K562 (cell line): Measurements from ENCODE around the gene PHPT1. TPM values are rescaled to one million over a fixed set of nuclear protein-coding genes. Genes with fewer than 3 reads are reported as not detected.

ENCODE experiments used
- ATAC-seq: fragments of 200-7000 bp; cut with Tn5 transposase; 3 replicates; pipeline ENCODE4 v1.9.1; 2020; ENCODE audit warnings: moderate library complexity
- BruUV-seq: library from RNA; stranded (reverse); fragments of 400-500 nt; replicated peaks from 2 replicates; lab custom pipeline; 2021; lab: Mats Ljungman, UMichigan
- CTCF ChIA-PET: fragments of 300-600 bp; formaldehyde crosslinking; extraction: SDS; loops from one replicate; lab custom pipeline; 2021; ENCODE audit warnings: low intra/inter-chr PET ratio; lab: Yijun Ruan, JAX
- POLR2A ChIA-PET: fragments of 300-600, 350-650 bp; sonication (Branson Sonifier 250); formaldehyde crosslinking; extraction: SDS; loops from one replicate; lab custom pipeline; 2021; ENCODE audit warnings: antibody characterized with exemption, inconsistent platforms; lab: Yijun Ruan, JAX
- DNase-seq, 4 experiments: peaks; one replicate each; pipeline versions ENCODE4 v3.0.0 to v3.0.0-alpha.2; 2011 to 2018; ENCODE audit warnings: low spot score in 3 of 4, mixed read lengths in 3 of 4; ENCODE audit errors: extremely low read depth in 1 of 4
- FAIRE-seq: peaks from 2 replicates; lab custom pipeline; 2011; peaks lifted over from hg19 to GRCh38; lab: Jason Lieb, UNC
- H2AFZ ChIP-seq: 2 replicates; pipeline ENCODE4 v1.6.0; 2011; ENCODE audit warnings: low read depth, low read length, control low read depth, inconsistent platforms
- H3K27ac ChIP-seq: fragments of 200-600 bp; 3 replicates; pipeline ENCODE4 v1.8.0; 2011; ENCODE audit warnings: low read depth, mild to moderate bottlenecking, control low read depth, inconsistent platforms, low read length, moderate library complexity, mixed read lengths; ENCODE audit errors: extremely low read depth
- H3K27me3 ChIP-seq, 2 experiments: fragments of 300-600 bp in 1 of 2; 2 replicates in 1 of 2; 3 replicates in 1 of 2; pipeline versions ENCODE4 v1.6.0 to v1.8.0; 2011; ENCODE audit warnings: inconsistent platforms in 2 of 2, low read length in 2 of 2, mild to moderate bottlenecking in 1 of 2, mixed read lengths in 1 of 2, moderate library complexity in 1 of 2; ENCODE audit not compliant: control insufficient read depth in 2 of 2, insufficient read depth in 2 of 2
- H3K36me3 ChIP-seq: fragments of 300-600 bp; 3 replicates; pipeline ENCODE4 v1.8.0; 2011; ENCODE audit warnings: mild to moderate bottlenecking, low read length, inconsistent platforms; ENCODE audit not compliant: control insufficient read depth, insufficient read depth
- H3K4me1 ChIP-seq, 2 experiments: fragments of 200-600 bp in 1 of 2; replicated peaks in 1 of 2; 2 replicates in 1 of 2; 3 replicates in 1 of 2; pipeline versions ENCODE4 v1.5.1 to v1.8.0; 2011; ENCODE audit warnings: inconsistent platforms in 2 of 2, low read length in 2 of 2, mild to moderate bottlenecking in 1 of 2, mixed read lengths in 1 of 2, moderate library complexity in 1 of 2; ENCODE audit not compliant: control insufficient read depth in 2 of 2, insufficient read depth in 2 of 2
- H3K4me2 ChIP-seq: 2 replicates; pipeline ENCODE4 v1.6.1; 2011; ENCODE audit warnings: low read length, control low read depth, inconsistent platforms, mixed read lengths; ENCODE audit not compliant: insufficient read depth
- H3K4me3 ChIP-seq: fragments of 200-600 bp; sonication (generic), shearing (Covaris generic); 2 replicates; pipeline ENCODE4 v1.5.1; 2016; ENCODE audit warnings: control low read depth, inconsistent platforms
- H3K79me2 ChIP-seq: fragments of 200-600 bp; 3 replicates; pipeline ENCODE4 v1.8.0; 2011; ENCODE audit warnings: low read length, inconsistent platforms; ENCODE audit not compliant: control insufficient read depth, insufficient read depth
- H3K9ac ChIP-seq, 2 experiments: 2 replicates each; pipeline versions ENCODE4 v1.6.0 to v1.6.1; 2011; ENCODE audit warnings: low read depth in 2 of 2, low read length in 2 of 2, control low read depth in 1 of 2, inconsistent platforms in 1 of 2, mild to moderate bottlenecking in 1 of 2, mixed read lengths in 1 of 2; ENCODE audit not compliant: insufficient read depth in 1 of 2
- H3K9me1 ChIP-seq: one replicate; pipeline ENCODE4 v1.6.0; 2011; ENCODE audit warnings: inconsistent platforms, mild to moderate bottlenecking, low read length, moderate library complexity; ENCODE audit not compliant: control insufficient read depth, insufficient read depth
- H3K9me3 ChIP-seq: replicated peaks from 2 replicates; pipeline ENCODE4 v1.5.1; 2011; ENCODE audit warnings: low read depth, low read length, inconsistent platforms; ENCODE audit not compliant: control insufficient read depth, insufficient read depth
- H4K20me1 ChIP-seq: replicated peaks from 2 replicates; pipeline ENCODE4 v1.6.1; 2011; ENCODE audit warnings: low read length, inconsistent platforms, mixed read lengths; ENCODE audit not compliant: control insufficient read depth, insufficient read depth
- DACH1 ChIP-seq: fragments of 450-650 bp; IDR thresholded peaks from 2 replicates; pipeline ENCODE4 v1.6.1; 2018; ENCODE audit not compliant: partially characterized antibody
- DIDO1 ChIP-seq: fragments of 450-650 bp; IDR thresholded peaks from 2 replicates; pipeline ENCODE4 v1.6.1; 2016; ENCODE audit warnings: low read depth, missing biosample characterization, missing genetic modification characterization
- ERF ChIP-seq: fragments of 450-650 bp; formaldehyde crosslinking; IDR thresholded peaks from 2 replicates; pipeline ENCODE4 v1.4.0; 2020; ENCODE audit warnings: mild to moderate bottlenecking, mixed read lengths
- GABPB2 ChIP-seq: fragments of 250-450 bp; sonication (Bioruptor Pico); conservative IDR thresholded peaks from 2 replicates; pipeline ENCODE4 v1.5.1; 2021; ENCODE audit warnings: mild to moderate bottlenecking
- ILF3 ChIP-seq: fragments of 450-650 bp; IDR thresholded peaks from 2 replicates; pipeline ENCODE4 v1.6.1; 2018; ENCODE audit warnings: antibody characterized with exemption, mild to moderate bottlenecking, moderate library complexity, borderline replicate concordance
- MAX ChIP-seq: sonication (generic); formaldehyde crosslinking; IDR thresholded peaks from 2 replicates; pipeline ENCODE4 v1.9.0; 2022; ENCODE audit warnings: mild to moderate bottlenecking, missing genetic modification reagents
- SRF ChIP-seq, 2 experiments: fragments of 250-450, 450-650 bp in 1 of 2; sonication (Bioruptor Pico) in 1 of 2; sonication (generic) in 1 of 2; formaldehyde crosslinking; IDR thresholded peaks; 2 replicates each; pipeline versions ENCODE4 v1.5.0 to v1.5.1; 2020 to 2022; ENCODE audit warnings: mild to moderate bottlenecking in 1 of 2, missing genetic modification reagents in 1 of 2
- ZNF124 ChIP-seq: sonication (generic); formaldehyde crosslinking; IDR thresholded peaks from 2 replicates; pipeline ENCODE4 v1.8.1; 2022; ENCODE audit warnings: missing genetic modification reagents
- ZNF232 ChIP-seq: sonication (generic); formaldehyde crosslinking; IDR thresholded peaks from 2 replicates; pipeline ENCODE4 v1.8.0; 2022; ENCODE audit warnings: mild to moderate bottlenecking, missing genetic modification reagents
- ZNF436 ChIP-seq: fragments of 250-450, 450-650 bp; sonication (Bioruptor Pico); formaldehyde crosslinking; IDR thresholded peaks from 2 replicates; pipeline ENCODE4 v1.7.0; 2020; ENCODE audit warnings: mild to moderate bottlenecking
- ZNF518B ChIP-seq: fragments of 250-450 bp; sonication (Bioruptor Pico); IDR thresholded peaks from 2 replicates; pipeline ENCODE4 v1.5.0; 2021; ENCODE audit warnings: mild to moderate bottlenecking, moderate library complexity
- ZNF766 ChIP-seq: fragments of 200-800 bp; sonication (Bioruptor generic); conservative IDR thresholded peaks from 2 replicates; pipeline ENCODE4 v1.6.1; 2016; ENCODE audit warnings: missing genetic modification characterization, missing compliant biosample characterization
- ZSCAN32 ChIP-seq: fragments of 450-650 bp; formaldehyde crosslinking; IDR thresholded peaks from 2 replicates; pipeline ENCODE4 v1.4.0; 2020; ENCODE audit warnings: mild to moderate bottlenecking, moderate library complexity
- WGBS: fragments of 100-300 bp; shearing (Covaris generic); methylation state at CpG from one replicate; pipeline ENCODE4 v1.1.6; 2016; ENCODE audit warnings: low coverage, mixed read lengths; ENCODE audit not compliant: insufficient coverage; ENCODE audit errors: missing lambda C conversion rate; 5-methylcytosine and 5-hydroxymethylcytosine counted together
- in situ Hi-C: fragments of 300-500 bp; cut with MboI; formaldehyde crosslinking; loops from 4 replicates; pipeline ENCODE4 v1.15.0; 2018; ENCODE audit warnings: inconsistent platforms, mixed read lengths
- intact Hi-C: fragments of 100-400 bp; cut with micrococcal nuclease; formaldehyde crosslinking; loops from 2 replicates; pipeline ENCODE4 v1.14.2; 2022
- polyA plus RNA-seq, 8 experiments: library from polyadenylated mRNA; depleted of rRNA in 4 of 8; stranded (reverse) in 5 of 8; unstranded in 3 of 8; fragments of >200 nt; fragmentation: Nextera tagmentation in 2 of 8; fragmentation: Illumina TruSeq in 1 of 8; extraction: Ambion mirVana in 2 of 8; extraction: Trizol in 1 of 8; gene quantifications; 2 replicates each; pipeline versions ENCODE4 v1.2.1 to v1.2.3, GENCODE V29; 2011 to 2014; ENCODE audit warnings: inconsistent platforms in 1 of 8, missing spikeins in 1 of 8
- total RNA-seq, 7 experiments: library from RNA; depleted of rRNA in 6 of 7; stranded (reverse); fragments of >200 nt in 6 of 7; fragmentation: Illumina TruSeq in 2 of 7; extraction: Trizol in 2 of 7; gene quantifications; 2 replicates each; pipeline versions ENCODE4 v1.2.1 to v1.2.3, GENCODE V29; 2011 to 2021; ENCODE audit warnings: low replicate concordance in 1 of 7
- TF ChIP-seq, protein P1 (sequence below): sonication (generic); formaldehyde crosslinking; IDR thresholded peaks from 2 replicates; pipeline ENCODE4 v1.4.0; 2020; ENCODE audit warnings: mild to moderate bottlenecking, missing genetic modification reagents
- TF ChIP-seq, protein P2 (sequence below): fragments of 450-650 bp; IDR thresholded peaks from 2 replicates; pipeline ENCODE4 v1.6.1; 2016

Gene PHPT1
- total and polyA plus RNA-seq, 9 of the 15 experiments (the other 6 are each of a cell fraction or from before 2014, with no cell fraction given): 20.9 to 166 (median 129) TPM

- H2AFZ ChIP-seq: no peak overlapping the region
- CTCF ChIA-PET: no interaction called here
- TF ChIP-seq, protein P1, sequence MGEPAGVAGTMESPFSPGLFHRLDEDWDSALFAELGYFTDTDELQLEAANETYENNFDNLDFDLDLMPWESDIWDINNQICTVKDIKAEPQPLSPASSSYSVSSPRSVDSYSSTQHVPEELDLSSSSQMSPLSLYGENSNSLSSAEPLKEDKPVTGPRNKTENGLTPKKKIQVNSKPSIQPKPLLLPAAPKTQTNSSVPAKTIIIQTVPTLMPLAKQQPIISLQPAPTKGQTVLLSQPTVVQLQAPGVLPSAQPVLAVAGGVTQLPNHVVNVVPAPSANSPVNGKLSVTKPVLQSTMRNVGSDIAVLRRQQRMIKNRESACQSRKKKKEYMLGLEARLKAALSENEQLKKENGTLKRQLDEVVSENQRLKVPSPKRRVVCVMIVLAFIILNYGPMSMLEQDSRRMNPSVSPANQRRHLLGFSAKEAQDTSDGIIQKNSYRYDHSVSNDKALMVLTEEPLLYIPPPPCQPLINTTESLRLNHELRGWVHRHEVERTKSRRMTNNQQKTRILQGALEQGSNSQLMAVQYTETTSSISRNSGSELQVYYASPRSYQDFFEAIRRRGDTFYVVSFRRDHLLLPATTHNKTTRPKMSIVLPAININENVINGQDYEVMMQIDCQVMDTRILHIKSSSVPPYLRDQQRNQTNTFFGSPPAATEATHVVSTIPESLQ: no peak
- no peak for TF ChIP-seq ZNF436
- no peak for TF ChIP-seq ZNF232
- TF ChIP-seq ZNF124 (CRISPR knock-in tag): no peak
- no peak for TF ChIP-seq ZSCAN32
- TF ChIP-seq ZNF518B (CRISPR knock-in tag): no peak
- TF ChIP-seq, protein P2, sequence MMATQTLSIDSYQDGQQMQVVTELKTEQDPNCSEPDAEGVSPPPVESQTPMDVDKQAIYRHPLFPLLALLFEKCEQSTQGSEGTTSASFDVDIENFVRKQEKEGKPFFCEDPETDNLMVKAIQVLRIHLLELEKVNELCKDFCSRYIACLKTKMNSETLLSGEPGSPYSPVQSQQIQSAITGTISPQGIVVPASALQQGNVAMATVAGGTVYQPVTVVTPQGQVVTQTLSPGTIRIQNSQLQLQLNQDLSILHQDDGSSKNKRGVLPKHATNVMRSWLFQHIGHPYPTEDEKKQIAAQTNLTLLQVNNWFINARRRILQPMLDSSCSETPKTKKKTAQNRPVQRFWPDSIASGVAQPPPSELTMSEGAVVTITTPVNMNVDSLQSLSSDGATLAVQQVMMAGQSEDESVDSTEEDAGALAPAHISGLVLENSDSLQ: no peak
- no peak for TF ChIP-seq GABPB2 (CRISPR knock-in tag)
- TF ChIP-seq ZNF766 (CRISPR knock-in tag): no peak
- no peak for TF ChIP-seq ILF3
- TF ChIP-seq MAX (CRISPR knock-in tag): no peak
- no peak for TF ChIP-seq SRF (CRISPR knock-in tag; IDR thresholded peaks at IDR 0.05)
- TF ChIP-seq DIDO1: no peak
- TF ChIP-seq ERF (CRISPR knock-in tag): no peak
- no peak for TF ChIP-seq DACH1
Measured at GRCh38 chr9:136805207-136805740, 43.9 kb upstream of the PHPT1 start.

More at GRCh38 chr9:136805207-136805740, 43.9 kb upstream of the PHPT1 start:
- in situ Hi-C loops (no loop called here), intact Hi-C loops (no loop called here)
- ATAC-seq: no peak
- no peak overlapping the region for H3K4me2 ChIP-seq
- no peak overlapping the region for H3K4me3 ChIP-seq
- DNase-seq: no peak
- H3K9me3 ChIP-seq: no peaks in the 10 kb centered on the region
- H3K9me1 ChIP-seq: no peaks in the 10 kb centered on the region
- no peaks in the 10 kb centered on the region for H3K27me3 ChIP-seq
- no peak for FAIRE-seq
- peaks cover 23% of the 10 kb centered on the region for H3K36me3 ChIP-seq
- no peaks in the 10 kb centered on the region for H4K20me1 ChIP-seq
- peaks cover 40% of the 10 kb centered on the region for H3K79me2 ChIP-seq
- peak overlapping the region in 1 of 2 experiments; percentile 14; a peak in 1 of 4 replicates for H3K9ac ChIP-seq
- H3K4me1 ChIP-seq: peaks cover 29 to 73% of the 10 kb centered on the region in 2 experiments
- H3K27ac ChIP-seq: no peak overlapping the region
- POLR2A ChIA-PET: interaction anchor here (0.6 kb wide), 2 partner anchors 132 to 393 kb away, joined by 3 read pairs; no protein-coding TSS in a partner anchor
- BruUV-seq: no TSS peak
- WGBS: 74% methylated on average over 12 of the region's 12 CpGs
